DMS 273 (cell line): ENCODE data around the gene C2CD2L.
"Not testable (repeated sequence)": the region's sequence is repeated elsewhere in the genome, so short reads cannot be mapped to it uniquely, and the experiment has no call there.

ENCODE experiments used
- DNase-seq: peaks from one replicate; lab custom pipeline; 2025; ENCODE audit not compliant: unreplicated experiment; lab: John Stamatoyannopoulos, UW

C2CD2L gene

DNA sequence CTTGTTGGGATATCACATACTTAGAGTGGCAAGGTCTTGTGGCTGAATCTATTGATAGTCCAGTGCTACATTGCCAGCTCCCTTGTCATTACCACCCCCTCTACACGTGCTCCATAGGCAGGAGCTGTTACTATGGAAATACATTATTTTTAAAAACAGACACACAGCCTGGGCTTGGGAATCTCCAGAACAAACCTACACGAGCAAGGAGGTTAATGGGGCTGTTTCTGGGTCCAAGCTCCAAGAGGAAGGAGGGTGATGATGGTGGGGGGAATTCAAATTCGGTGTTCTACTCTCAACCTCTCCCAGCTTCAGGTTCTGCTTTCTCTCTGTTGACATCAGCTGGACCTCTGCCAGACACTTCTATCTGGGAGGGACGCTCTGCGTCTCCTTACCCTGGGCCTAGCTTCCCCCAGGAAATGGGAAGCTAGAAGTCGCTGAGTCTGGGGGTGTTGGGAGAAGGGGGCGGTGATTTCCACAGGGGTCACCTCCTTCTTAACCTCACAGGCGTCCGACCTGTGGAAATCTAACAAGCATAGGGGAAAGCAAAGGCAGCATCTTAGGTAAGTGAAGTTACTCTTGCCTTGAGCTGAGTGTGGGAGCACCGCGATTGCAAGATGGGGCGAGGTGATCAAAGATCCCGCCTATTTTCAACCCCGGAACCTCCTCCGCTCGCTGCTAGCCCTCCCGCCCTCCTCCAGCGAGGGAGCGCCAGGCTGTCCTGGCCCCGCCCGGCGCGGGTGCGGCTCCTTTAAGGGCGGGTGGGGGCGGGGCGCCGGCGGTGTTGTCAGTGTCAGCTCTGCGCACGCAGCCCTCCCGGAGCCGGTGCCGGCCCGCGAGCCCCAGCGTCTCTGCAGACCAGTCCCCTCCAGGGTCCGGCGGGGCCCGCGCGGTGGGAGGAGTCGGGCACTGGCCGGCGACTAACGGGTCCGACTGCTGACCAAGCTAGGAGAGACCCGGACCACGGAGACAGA lies at the start of gene C2CD2L:
TSS of gene C2CD2L (plus strand) at position 781 of the 974 bp plus-strand sequence. CDS start 398 bp downstream, outside the sequence.
- DNase-seq: peak; percentile 92

DNA sequence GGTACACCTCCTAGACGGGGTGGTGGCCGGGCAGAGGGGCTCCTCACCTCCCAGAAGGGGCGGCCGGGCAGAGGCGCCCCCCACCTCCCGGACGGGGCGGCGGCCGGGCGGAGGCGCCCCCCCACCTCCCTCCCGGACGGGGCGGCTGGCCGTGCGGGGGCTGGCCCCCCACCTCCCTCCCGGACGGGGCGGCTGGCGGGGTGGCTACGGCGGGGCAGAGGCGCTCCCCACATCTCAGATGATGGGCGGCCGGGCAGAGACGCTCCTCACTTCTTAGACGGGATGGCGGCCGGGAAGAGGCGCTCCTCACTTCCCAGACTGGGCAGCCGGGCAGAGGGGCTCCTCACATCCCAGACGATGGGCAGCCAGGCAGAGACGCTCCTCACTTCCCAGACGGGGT lies 48.0 kb upstream of the C2CD2L start:
- DNase-seq: not testable (repeated sequence)

DNA sequence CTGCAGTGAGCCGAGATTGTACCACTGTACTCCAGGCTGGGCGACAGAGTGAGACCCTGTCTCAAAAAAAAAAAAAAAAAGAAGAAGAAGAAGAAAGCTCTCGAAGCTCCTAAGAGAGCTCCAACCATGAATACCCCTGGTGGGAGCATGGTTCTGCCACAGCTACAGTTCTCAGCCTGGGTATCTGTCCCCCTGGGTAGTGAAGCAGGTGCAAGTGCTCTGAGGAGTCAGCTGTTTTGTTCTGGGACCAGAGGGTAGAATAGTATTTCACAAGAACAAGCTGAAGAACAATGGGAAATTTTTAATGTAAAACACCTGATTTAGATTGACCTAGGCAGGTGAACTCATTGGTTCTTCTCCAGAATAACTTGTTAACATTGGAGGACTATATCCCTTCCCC lies 45.9 kb upstream of the C2CD2L start:
- no peak for DNase-seq

DNA sequence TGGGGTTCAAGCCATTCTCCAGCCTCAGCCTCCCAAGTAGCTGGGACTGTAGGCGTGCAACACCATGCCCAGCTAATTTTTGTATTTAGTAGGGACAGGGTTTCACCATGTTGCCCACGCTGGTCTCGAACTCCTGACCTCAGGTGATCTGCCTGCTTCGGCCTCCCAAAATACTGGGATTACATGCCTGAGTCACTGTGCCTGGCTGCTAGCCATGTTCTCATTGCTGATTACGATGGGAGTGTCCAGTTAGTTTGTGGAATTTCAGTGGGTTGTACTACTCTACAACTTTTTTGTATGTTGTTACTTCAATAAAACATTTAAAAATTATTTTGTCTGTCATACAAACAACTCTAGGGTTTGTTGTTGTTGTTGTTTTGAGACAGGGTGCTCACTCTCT lies 44.4 kb upstream of the C2CD2L start:
- no peak for DNase-seq

DNA sequence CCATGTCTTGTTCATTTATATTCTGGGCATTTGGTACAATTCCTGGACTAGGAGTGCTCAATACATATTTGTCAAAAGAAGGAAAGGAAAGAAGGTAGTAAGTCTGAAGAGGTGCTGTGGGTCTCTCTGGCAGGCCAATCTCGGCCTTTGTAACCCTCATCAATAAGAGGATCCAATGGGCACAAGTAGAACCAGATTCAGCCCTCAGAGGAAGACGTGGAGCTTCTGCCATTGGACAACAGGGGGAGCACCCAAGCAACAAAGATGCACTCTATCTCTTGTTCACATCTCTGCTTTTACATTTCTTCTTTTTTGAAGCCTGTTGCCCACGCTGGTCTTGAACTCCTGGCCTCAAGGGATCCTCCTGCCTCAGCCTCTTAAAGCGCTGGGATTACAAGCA lies 41.8 kb upstream of the C2CD2L start:
- DNase-seq: peak; percentile 41

DNA sequence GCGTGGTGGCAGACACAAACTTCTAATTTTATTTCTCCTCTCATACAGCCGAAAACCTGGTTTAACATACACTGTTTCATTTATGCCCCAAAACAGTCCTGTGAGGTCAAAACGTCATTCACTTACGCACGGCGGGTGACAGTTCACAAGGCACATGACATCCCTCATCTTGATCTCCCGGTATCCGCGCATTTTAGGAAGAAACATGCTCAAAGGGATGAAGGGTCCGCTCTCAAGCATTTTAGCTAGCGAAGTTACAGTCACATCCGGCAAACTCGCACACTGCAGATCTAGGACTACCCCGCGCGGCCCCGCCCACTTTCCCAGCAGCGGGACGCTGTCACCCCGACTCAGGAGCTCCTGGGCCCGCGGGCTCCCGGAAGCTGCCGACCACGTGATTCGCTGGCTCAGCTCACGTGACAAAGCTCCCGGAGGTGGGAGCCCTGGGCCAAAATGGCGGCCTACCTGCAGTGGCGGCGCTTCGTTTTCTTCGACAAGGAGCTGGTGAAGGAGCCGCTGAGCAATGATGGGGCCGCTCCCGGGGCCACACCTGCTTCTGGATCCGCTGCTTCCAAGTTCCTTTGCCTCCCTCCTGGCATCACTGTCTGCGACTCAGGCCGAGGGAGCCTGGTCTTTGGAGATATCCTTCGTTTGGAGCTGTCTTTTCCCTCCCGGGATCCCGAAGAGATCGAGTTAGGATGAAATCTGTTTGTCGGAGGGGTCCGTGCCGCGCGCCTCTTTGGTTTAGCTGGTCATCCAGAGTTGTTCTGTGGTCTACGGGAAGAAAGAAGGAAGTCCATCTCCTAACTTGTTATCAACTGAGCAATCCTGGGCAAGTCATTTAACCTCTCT lies 39.5 kb upstream of the C2CD2L start, which contains the start of gene VPS11:
TSS of gene VPS11 (plus strand) at position 448 of the 852 bp plus-strand sequence. CDS start at position 454, 6 bp downstream.
- DNase-seq: peak; percentile 97

DNA sequence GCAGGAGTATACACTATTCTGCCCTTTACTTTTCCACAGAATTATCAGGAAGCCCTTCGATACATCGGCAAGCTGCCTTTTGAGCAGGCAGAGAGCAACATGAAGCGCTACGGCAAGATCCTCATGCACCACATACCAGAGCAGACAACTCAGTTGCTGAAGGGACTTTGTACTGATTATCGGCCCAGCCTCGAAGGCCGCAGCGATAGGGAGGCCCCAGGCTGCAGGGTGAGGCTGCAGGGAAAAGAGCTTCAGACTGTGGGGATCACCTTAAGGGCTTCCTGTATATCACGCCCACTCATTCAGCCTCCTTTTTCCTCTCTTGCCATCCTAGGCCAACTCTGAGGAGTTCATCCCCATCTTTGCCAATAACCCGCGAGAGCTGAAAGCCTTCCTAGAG lies 29.3 kb upstream of the C2CD2L start:
- no peak for DNase-seq

DNA sequence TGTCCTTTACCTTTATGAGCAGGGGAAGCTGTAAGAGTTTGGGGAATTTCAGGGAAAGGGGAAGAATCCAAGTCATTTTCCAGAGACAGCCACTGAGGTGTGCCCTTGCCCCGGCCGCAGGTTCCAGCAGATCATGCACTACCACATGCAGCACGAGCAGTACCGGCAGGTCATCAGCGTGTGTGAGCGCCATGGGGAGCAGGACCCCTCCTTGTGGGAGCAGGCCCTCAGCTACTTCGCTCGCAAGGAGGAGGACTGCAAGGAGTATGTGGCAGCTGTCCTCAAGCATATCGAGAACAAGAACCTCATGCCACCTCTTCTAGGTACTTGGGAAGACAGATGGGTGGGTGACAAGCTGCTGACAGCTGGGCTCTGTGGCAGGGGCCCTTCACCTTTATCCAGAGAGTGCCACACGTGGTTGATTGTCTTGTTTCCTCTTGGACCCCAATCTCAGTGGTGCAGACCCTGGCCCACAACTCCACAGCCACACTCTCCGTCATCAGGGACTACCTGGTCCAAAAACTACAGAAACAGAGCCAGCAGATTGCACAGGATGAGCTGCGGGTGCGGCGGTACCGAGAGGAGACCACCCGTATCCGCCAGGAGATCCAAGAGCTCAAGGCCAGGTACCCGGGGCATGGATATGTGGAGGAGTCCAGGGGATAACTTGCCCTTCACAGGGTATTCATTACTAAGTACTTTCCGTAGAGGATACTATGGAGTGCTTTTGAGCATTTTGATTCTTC lies 28.3 kb upstream of the C2CD2L start:
- DNase-seq: no peak

DNA sequence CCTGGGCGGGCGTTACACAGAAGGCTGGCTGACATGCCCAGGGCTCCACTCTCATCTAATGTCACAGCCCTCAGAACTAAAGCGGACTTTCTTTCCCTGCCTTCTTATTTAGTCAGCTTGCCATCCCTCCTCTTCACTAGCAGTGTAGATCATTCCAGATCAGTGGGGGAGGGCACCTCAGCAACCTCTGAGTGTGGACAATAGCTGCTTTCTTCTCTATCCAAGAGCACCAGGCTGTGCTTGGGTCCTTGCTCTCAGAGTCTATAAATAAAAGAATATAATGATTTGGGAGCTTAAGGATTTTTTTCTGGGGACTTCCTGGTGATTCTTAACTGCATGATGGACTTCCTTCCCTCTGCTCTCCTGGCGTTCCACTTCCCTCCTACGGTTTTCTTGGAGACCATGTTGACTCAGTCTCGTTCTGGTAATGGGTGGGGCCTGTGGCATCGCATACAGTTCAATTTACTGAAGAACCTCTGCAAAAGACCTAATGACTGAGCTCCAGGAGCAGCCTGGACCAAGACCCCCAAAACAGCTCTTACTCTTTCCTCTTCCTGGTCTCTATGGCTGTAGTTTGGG lies 25.4 kb upstream of the C2CD2L start:
- no peak for DNase-seq

DNA sequence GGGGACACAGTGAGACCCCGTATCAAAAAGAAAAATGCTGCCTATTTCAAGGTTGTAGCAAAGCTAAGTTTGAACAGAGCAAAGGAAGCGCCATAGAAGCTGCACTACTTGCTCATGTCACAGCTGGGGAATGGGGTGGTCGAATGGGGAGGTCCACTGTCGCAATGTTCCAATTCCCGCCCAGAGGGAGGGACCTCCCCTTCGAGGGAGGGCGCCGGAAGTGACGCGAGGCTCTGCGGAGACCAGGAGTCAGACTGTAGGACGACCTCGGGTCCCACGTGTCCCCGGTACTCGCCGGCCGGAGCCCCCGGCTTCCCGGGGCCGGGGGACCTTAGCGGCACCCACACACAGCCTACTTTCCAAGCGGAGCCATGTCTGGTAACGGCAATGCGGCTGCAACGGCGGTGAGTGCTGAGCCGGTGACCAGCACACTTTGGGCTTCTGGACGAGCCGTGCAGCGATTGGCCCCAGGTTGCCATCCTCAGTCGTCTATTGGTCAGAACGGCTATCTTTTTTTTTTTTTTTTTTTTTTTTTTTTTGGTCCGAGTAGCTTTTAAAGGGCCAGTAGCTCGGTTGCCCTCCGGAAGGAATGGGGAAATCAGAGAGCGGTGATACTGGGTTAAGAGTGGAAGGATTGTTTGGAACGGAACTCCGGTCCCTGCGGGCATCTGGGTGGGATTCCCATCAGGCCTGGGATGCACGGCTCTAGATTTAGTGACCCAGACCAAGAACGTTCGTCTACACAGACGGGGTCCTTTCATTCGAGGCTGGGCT lies 22.3 kb upstream of the C2CD2L start, which contains the start of gene HMBS:
TSS of gene HMBS (plus strand) at position 219 of the 774 bp plus-strand sequence. CDS start at position 372, 153 bp downstream.
- peak; percentile 95 for DNase-seq

DNA sequence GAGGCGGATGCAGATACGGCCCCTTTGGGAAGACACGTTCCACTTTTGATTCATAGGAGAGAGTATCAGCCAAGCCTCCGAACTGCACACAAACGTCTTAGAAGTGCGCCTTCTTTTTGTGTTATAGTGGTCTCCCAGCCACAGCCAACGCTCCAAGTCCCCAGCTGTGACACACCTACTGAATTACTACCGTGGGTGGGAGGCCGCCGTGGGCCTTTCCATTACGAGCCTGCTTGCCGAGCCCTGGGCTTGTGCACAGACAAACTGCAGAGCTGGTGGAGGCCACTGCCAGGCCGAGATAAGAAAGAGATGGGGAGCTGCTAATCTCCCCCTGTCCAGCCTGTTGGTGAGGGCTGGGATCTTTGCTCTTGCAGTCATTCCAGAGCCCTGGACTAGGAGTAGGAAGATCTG lies 21.7 kb upstream of the C2CD2L start:
- DNase-seq: peak; percentile 42

DNA sequence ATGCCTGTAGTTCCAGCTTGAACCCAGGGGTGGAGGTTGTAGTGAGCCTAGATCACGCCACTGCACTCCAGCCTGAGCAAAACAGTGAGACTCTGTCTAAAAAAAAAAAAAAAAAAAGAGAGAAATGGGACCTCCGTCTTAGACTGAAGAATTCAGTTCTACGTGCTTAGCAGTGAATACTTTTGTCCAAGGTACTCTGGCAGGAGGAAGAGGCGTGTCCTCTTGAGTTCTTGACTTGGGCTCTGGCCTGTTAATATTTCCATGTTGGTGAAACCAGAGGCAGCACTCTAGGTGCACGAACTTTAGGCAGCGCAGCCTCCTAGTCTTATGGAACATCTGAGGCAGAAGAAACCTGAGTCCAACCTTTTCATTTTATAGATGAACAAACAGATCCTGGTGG lies 20.0 kb upstream of the C2CD2L start:
- no peak for DNase-seq

DNA sequence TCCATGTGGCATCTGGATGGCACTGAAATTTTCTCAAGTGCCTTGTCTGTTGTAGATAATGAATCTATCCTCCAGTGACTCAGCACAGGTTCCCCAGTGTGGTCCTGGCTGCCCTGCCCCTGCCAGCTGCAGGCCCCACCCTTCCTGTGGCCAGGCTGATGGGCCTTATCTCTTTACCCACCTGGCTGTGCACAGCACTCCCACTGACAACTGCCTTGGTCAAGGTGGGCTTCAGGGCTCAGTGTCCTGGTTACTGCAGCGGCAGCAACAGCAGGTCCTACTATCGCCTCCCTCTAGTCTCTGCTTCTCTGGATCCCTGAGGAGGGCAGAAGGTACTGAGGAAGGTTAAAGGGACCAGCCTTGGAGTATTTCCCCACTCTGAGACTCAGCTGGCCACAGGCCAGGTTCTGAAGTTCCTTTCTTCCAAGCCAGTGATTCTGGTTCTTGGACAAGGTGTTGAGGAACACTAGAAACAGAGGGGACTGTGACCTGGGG lies 19.4 kb upstream of the C2CD2L start:
- peak; percentile 62 for DNase-seq

DNA sequence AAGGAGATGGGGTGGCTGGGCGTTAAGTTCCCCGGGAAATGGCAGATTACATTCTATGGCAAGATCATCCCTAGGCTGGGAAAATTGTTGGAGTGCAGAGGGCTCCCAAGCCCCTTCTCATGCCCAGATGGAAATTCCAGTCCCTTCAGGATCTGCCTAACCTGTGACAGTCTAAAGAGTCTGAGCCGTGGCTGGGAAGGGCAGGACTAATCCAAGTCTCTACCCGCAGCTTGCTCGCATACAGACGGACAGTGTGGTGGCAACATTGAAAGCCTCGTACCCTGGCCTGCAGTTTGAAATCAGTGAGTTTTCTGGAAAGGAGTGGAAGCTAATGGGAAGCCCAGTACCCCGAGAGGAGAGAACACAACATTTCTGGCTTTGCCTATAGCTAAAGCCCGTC lies 18.7 kb upstream of the C2CD2L start:
- no peak for DNase-seq

DNA sequence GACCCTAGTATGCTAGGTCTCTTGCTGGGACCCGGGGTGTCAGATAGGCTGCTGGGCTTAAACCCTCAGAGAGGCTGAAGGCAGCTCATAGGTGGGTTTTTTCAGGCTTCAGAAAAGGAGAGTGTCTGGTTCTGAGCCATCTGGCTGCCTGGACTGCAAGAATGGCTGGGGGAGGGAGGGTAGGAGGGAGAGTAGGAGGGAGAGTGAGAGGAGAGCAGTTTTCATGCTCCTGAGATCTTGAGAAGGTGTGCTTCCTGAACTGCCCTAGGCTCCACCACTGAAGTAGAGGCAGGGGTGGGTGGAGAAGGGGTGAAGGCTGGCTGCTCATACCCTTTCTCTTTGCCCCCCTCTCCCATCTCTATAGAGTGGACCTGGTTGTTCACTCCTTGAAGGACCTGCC lies 17.8 kb upstream of the C2CD2L start:
- DNase-seq: peak; percentile 62

DNA sequence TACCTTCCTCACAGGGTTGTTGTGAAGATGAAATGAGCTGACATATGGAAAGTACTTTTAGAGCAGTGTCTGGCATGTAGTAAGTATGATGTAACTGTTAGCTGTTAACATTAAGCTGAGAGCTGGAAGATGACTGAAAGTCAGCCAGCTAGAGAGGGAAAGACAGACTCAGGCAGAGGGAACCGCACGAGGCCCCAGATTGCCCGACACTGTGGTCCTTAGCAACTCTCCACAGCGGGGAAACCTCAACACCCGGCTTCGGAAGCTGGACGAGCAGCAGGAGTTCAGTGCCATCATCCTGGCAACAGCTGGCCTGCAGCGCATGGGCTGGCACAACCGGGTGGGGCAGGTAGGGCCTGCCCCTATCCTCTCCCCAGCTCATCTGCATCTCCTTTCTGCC lies 16.0 kb upstream of the C2CD2L start:
- DNase-seq: peak; percentile 78

DNA sequence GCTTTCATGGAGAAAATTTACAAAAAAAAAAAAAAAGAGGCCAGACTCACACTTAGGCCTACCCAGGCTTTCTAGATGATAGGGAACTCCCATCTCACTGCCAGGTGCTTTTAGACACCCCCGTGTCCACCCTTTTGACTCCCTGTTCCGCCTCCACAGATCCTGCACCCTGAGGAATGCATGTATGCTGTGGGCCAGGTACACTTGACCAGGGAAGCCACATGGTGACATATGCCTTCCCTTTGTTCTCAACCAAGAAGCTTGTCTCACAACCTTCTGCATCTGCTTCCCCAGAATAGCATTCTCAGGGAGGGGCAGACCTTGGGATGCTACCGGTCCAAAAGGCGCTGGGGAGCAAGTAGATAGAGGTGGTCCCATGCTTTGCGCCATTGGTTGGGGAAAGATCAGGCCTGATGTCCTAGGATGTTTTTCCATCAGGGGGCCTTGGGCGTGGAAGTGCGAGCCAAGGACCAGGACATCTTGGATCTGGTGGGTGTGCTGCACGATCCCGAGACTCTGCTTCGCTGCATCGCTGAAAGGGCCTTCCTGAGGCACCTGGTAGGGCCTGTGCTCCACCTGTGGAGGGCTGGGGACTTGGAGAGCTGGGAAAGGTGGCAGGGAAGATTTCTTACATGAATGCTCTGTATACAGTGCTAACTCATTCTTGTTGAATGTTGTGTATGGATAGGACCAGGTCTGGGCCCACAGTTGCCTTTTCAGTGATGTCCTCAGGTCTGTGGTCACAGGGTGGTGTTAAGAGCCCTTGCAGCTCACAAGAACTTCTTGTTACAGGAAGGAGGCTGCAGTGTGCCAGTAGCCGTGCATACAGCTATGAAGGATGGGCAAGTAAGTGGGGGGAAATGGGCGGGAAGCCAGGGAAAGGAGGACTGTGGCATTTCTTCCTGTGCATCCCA lies 14.9 kb upstream of the C2CD2L start:
- DNase-seq: peak; percentile 24
